Stimulated activated CD4-positive, alpha-beta T cell treated with anti-CD3 and anti-CD28 coated beads, TNF-alpha, amount 100 ng/mL, for 1 hour (primary cell): ENCODE measurements around the gene TGFBR3L.
"Not testable (repeated sequence)": the region's sequence is repeated elsewhere in the genome, so short reads cannot be mapped to it uniquely, and the experiment has no call there.

Source experiments
- DNase-seq, 3 donors: peaks; one replicate each; pipeline ENCODE4 v3.0.0-alpha.2; 2020; ENCODE audit warnings: low read depth in 3 of 3, low spot score in 1 of 3

TGFBR3L gene

GRCh38 chr19:7947939-7948338 lies 33.3 kb downstream of the TGFBR3L start:
- no peak for DNase-seq

- no peak for DNase-seq
Observed at GRCh38 chr19:7953060-7953459, 38.4 kb downstream of the TGFBR3L start.

- DNase-seq: no peak
Observed at GRCh38 chr19:7953576-7953975, 38.9 kb downstream of the TGFBR3L start.

- DNase-seq: no peak
Observed at GRCh38 chr19:7955696-7956095, 41.1 kb downstream of the TGFBR3L start.

- no peak for DNase-seq
Observed at GRCh38 chr19:7959211-7959610, 44.6 kb downstream of the TGFBR3L start.

- not testable (repeated sequence) for DNase-seq
Observed at GRCh38 chr19:7961082-7961481, 46.5 kb downstream of the TGFBR3L start.

- DNase-seq: no peak
Observed at GRCh38 chr19:7961920-7962626, 47.4 kb downstream of the TGFBR3L start.

GRCh38 chr19:7962644-7963268 lies 48.1 kb downstream of the TGFBR3L start:
- DNase-seq: no peak

- DNase-seq: no peak
Observed at GRCh38 chr19:7963566-7963965, 48.9 kb downstream of the TGFBR3L start.

GRCh38 chr19:7965259-7965841 lies 50.7 kb downstream of the TGFBR3L start:
- DNase-seq: no peak

GRCh38 chr19:7965921-7966665 lies 51.5 kb downstream of the TGFBR3L start:
- DNase-seq: no peak

- DNase-seq: no peak
Observed at GRCh38 chr19:7968008-7968795, 53.6 kb downstream of the TGFBR3L start.
